Ramos (cell line): ENCODE results near the gene NUDT3.
"Not testable (repeated sequence)": the region's sequence is repeated elsewhere in the genome, so short reads cannot be mapped to it uniquely, and the experiment has no call there.

Experiments used
- in situ Hi-C: fragments of 300-500 bp; cut with MboI; formaldehyde crosslinking; loops from one replicate; pipeline ENCODE4 v1.14.3; 2022; ENCODE audit warnings: low sequenced_read_pairs; ENCODE audit not compliant: unreplicated experiment

Gene NUDT3

GRCh38 chr6:34393966-34394305 lies 1.5 kb upstream of the NUDT3 start:
- in situ Hi-C loops, result no loop called here

- in situ Hi-C loops, result no loop called here
These were observed 909 bp upstream of the NUDT3 start for GRCh38 chr6:34393191-34393965.

- in situ Hi-C loops, result no loop called here
These were observed 528 bp downstream of the NUDT3 start for GRCh38 chr6:34391786-34392496.

- in situ Hi-C loops, result no loop called here
These were observed 1.0 kb downstream of the NUDT3 start for GRCh38 chr6:34391473-34391785.

- in situ Hi-C loops, result no loop called here
These were observed 1.7 kb downstream of the NUDT3 start for GRCh38 chr6:34390531-34391472.

- in situ Hi-C loops, result no loop called here
These were observed 3.4 kb downstream of the NUDT3 start for GRCh38 chr6:34389034-34389433.

GRCh38 chr6:34388421-34388820 lies 4.0 kb downstream of the NUDT3 start:
- in situ Hi-C loops, result no loop called here

GRCh38 chr6:34386316-34387137 lies 5.9 kb downstream of the NUDT3 start:
- in situ Hi-C loops, result no loop called here

- in situ Hi-C loops, result no loop called here
These were observed 6.7 kb downstream of the NUDT3 start for GRCh38 chr6:34385793-34386195.

- in situ Hi-C loops, result no loop called here
These were observed 7.9 kb downstream of the NUDT3 start for GRCh38 chr6:34384321-34385153.

GRCh38 chr6:34383656-34384320 lies 8.7 kb downstream of the NUDT3 start:
- in situ Hi-C loops, result no loop called here

- in situ Hi-C loops, result no loop called here
These were observed 9.3 kb downstream of the NUDT3 start for GRCh38 chr6:34383161-34383631.

GRCh38 chr6:34381081-34381480 lies 11.4 kb downstream of the NUDT3 start:
- in situ Hi-C loops, result no loop called here

GRCh38 chr6:34378470-34378869 lies 14.0 kb downstream of the NUDT3 start:
- in situ Hi-C loops, result no loop called here

- in situ Hi-C loops, result no loop called here
These were observed 14.5 kb downstream of the NUDT3 start for GRCh38 chr6:34377984-34378383.

GRCh38 chr6:34377571-34377970 lies 14.9 kb downstream of the NUDT3 start:
- in situ Hi-C loops, result not testable (repeated sequence)

- in situ Hi-C loops, result no loop called here
These were observed 16.6 kb downstream of the NUDT3 start for GRCh38 chr6:34375833-34376232.

GRCh38 chr6:34374508-34374907 lies 18.0 kb downstream of the NUDT3 start:
- in situ Hi-C loops, result no loop called here

GRCh38 chr6:34374069-34374468 lies 18.4 kb downstream of the NUDT3 start:
- in situ Hi-C loops, result no loop called here
